GM21528 (cell line): ENCODE results near the gene GRM7.

Source experiments
- ATAC-seq: cut with Tn5 transposase; IDR thresholded peaks from one replicate; pipeline ENCODE4 v1.9.1; 2021; ENCODE audit warnings: mild to moderate bottlenecking, moderate library complexity; ENCODE audit not compliant: unreplicated experiment, low FRiP score

GRM7 gene

GRCh38 chr3:6962801-6963200, 101.9 kb downstream of the GRM7 start:
- ATAC-seq: no peak

GRCh38 chr3:6965881-6966280, 105.0 kb downstream of the GRM7 start:
- ATAC-seq: no peak

DNA sequence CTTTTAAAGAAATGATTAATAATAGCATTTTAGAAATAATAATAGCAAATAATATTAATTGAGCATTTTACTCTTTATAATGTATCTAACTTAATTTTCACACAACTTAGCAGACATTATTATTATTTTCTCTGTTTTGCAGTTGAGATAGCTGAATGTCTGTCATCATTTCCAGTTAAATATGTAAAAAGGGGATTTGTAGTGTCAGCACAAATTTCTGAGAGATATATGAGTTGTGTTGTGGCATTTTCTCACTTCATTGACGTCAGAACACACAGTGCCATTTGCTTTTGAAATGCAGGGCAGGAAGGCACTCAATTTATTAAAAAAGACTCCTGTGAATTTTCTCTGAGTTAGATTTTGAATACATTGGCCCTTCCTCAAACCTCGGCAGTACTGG, 111.0 kb downstream of the GRM7 start:
- no peak for ATAC-seq

- ATAC-seq: no peak
Observed at GRCh38 chr3:6985848-6986247, 124.9 kb downstream of the GRM7 start.

- ATAC-seq: no peak
Observed at GRCh38 chr3:6989608-6990291, 128.8 kb downstream of the GRM7 start.

- no peak for ATAC-seq
Observed at GRCh38 chr3:6994081-6994668, 133.3 kb downstream of the GRM7 start.

DNA sequence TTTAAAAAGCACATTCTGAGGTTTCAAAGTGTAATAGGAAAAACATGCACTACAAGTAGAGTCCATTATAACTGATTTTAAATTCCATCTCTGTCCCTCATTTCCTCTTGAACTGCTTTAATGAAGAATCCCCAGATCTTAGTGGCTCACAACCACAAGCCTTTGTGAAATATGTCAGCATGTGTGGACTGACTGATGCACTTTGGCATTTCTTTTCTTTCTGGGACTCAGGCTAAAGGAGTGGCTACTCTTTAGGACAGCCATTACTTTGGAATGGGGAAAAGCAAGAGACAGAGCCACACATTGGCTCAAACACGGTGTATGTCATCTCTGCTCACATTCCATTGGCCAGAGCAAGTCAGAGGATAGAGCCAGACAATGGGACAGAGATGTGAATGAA, 139.6 kb downstream of the GRM7 start:
- ATAC-seq: no peak

- no peak for ATAC-seq
Observed at GRCh38 chr3:7001370-7001769, 140.5 kb downstream of the GRM7 start.

- ATAC-seq: no peak
Observed at GRCh38 chr3:7015683-7016440, 154.9 kb downstream of the GRM7 start.

GRCh38 chr3:7025581-7026300, 164.8 kb downstream of the GRM7 start:
- ATAC-seq: no peak

DNA sequence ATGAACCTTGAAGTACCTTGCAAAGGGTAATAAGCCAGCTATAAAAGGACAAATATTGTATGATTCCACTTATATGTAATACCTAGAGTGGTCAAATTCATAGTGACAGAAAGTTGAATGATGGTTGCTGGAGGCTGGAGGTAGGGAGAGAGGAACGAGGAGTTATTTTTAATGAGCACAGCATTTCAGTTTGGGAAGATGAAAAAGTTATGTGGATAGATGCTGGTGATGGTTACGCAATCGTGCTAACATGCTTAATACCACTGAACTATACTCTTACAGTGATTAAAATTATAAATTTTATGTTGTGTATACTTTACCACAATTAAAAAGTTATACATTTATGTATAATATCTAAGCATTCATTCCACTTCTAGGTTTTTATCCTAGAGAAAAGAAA, 168.6 kb downstream of the GRM7 start:
- no peak for ATAC-seq

- no peak for ATAC-seq
Observed at GRCh38 chr3:7038394-7038793, 177.5 kb downstream of the GRM7 start.

GRCh38 chr3:7062714-7063113, 201.8 kb downstream of the GRM7 start:
- no peak for ATAC-seq

DNA sequence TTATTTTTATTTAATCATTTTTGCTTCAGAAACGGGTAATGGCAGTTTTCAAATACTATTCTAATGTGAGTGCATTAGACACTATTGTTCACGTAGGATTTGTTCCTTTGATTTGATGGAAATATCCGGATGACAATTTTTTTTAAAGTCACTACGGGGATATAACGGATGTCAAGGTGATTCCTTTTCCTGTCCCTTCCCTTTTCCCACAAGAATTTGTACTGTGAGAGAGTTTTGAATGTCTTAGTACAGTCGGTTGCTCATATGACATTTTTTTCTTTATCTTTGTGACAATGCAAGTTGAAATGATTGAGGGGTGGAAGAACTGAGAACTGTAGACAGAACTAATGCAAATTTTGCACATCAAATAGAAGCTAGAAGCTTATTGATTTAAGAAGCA, 209.5 kb downstream of the GRM7 start:
- ATAC-seq: no peak

GRCh38 chr3:7074217-7074616, 213.3 kb downstream of the GRM7 start:
- ATAC-seq: no peak

DNA sequence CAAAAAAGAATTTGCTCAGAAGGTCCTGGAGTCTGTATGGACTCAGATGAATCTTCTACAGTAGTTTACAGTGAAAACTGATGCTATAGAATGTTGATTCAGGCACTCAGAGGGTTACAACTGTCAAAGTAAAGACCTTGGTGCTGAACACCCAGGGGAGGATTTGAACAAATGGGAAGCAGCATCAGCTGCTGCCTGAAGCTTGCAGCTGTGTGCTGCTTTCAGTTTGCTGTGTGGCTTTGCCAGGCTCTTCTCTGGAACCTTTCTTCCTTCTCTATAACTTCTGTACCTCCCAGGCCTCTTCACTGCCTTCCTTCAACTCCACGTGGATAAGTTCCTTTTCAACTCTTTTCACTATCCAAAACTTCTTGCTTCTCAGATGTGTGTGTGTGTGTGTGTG, 214.2 kb downstream of the GRM7 start:
- no peak for ATAC-seq

DNA sequence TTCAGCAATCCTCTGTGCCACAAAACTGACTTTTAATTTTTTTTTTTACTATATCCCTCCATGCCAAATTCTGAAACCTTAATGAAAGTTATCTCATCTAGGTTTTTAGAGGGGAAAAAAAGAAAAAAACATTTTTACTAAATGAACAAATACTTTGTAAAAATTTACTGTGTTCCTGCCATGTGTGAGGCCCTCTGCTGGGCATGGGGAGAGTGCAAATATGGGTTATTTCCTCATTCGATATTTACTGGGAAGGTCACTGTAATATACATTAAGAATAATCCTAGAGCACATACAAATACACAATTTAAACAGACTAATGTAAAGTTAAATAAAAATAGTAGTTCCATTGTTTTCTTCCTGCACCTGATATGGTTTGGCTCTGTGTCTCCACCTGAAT, 215.0 kb downstream of the GRM7 start:
- no peak for ATAC-seq

DNA sequence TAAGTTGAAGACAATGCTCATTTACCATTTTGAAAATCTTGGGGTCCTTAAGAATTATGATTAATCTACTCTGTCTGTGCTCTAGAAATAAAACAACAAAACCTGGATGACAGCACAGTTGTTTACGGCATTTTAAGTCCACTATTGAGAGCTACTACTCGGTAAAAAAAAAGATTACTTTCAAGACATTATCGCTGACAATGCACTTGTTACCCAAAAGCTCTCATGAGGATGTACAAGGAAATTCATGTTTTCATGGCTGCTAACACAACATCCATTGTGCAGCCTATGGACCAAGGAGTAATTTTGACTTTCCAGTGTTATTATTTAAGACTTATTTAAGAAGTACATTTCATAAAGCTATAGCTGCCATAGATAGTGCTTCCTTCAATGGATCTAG, 221.3 kb downstream of the GRM7 start:
- no peak for ATAC-seq

DNA sequence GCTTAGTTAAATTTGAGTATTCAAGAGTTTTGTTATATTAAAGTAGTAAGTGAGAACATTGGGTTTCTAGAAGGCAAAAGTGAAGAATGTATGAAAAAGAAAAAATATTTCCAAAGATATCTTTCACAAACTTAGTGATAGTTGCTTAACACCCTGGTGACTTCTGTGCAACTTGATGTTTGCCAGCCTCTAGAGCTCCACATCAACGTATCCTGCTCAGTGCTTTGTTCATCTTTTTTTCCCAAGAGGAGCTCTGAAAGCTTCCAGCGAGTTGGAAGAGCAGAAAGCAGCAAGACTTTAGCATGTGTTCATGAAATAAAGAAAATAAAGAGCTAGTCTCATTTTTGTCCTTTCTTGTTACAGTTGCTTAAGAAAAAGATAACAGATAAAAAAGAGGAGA, 225.5 kb downstream of the GRM7 start:
- ATAC-seq: no peak

DNA sequence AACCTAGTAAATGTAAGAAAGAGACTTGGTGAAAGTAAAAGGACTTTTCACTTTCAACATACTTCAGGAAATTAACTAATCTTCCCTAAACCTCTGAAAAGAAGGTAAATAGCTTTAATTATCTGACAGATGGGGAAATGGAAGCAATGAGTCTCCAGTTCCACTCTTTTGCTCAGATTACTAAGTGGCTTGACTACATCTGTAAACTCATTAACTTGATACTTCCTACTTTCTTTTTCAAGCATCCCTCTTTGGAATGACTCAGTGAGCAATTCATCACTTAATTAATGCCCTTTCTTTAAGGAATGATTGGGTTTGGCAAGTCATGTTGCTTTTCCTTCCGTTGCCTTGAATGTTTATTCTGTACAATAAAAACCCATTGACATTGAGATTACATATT, 234.2 kb downstream of the GRM7 start:
- ATAC-seq: no peak

DNA sequence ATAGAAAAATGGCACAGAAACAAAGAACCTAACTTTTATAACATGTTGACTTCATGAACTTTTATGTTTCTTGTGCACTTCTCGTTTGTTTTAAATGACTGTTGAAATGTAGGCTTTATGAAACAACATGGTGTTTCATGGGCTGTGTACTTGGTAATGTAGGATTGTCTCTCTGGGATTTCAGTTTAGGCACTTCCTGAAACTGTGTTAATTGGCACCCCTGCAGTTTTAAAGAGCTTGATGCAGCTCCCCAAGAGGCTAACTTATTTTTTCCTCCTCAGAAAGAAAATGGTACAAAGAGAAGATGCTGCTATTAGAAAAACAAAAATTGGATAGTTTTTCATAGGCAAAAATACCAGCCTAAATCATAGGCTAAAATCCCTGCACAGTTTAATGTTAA, 239.2 kb downstream of the GRM7 start:
- no peak for ATAC-seq
